ENCODE data around the gene RANBP1.

DNA sequence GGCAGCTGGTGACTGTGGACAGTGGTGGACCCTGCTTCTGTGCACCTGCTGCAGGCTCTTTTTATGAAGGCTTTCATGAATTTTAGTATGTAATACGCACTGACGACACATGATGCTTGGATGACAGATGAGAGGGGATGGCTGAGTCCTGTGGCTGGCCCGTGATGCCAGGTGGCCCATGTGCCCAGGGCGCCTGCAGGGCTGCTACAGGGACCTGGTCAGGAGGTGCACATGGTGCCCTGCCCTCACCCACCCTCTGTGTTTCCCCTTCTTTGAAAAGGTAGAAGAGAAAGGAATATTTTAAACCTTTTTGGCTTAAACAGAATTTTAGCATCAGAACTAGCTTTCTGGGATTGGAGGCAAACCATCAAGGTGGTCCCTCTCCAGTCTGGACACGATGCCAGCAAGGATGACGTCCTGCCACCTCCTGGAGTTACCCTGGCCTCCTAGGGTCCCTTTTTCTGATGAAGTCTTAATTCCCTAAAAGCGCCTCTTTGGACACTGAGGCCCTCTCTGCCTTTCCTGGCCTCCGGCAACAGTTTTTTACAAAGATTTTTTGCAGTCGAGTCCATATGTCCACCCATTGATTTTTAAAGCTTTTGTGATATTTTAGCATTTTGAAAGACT, 5.4 kb upstream of the RANBP1 start:
- TF ChIP-seq, protein P1, sequence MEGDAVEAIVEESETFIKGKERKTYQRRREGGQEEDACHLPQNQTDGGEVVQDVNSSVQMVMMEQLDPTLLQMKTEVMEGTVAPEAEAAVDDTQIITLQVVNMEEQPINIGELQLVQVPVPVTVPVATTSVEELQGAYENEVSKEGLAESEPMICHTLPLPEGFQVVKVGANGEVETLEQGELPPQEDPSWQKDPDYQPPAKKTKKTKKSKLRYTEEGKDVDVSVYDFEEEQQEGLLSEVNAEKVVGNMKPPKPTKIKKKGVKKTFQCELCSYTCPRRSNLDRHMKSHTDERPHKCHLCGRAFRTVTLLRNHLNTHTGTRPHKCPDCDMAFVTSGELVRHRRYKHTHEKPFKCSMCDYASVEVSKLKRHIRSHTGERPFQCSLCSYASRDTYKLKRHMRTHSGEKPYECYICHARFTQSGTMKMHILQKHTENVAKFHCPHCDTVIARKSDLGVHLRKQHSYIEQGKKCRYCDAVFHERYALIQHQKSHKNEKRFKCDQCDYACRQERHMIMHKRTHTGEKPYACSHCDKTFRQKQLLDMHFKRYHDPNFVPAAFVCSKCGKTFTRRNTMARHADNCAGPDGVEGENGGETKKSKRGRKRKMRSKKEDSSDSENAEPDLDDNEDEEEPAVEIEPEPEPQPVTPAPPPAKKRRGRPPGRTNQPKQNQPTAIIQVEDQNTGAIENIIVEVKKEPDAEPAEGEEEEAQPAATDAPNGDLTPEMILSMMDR (IDR thresholded peaks at IDR 0.05), result no peak
- TF ChIP-seq, protein P2, sequence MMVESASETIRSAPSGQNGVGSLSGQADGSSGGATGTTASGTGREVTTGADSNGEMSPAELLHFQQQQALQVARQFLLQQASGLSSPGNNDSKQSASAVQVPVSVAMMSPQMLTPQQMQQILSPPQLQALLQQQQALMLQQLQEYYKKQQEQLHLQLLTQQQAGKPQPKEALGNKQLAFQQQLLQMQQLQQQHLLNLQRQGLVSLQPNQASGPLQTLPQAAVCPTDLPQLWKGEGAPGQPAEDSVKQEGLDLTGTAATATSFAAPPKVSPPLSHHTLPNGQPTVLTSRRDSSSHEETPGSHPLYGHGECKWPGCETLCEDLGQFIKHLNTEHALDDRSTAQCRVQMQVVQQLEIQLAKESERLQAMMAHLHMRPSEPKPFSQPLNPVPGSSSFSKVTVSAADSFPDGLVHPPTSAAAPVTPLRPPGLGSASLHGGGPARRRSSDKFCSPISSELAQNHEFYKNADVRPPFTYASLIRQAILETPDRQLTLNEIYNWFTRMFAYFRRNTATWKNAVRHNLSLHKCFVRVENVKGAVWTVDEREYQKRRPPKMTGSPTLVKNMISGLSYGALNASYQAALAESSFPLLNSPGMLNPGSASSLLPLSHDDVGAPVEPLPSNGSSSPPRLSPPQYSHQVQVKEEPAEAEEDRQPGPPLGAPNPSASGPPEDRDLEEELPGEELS (CRISPR knock-in tag; IDR thresholded peaks at IDR 0.05), result no peak
- no peak for TF ChIP-seq FOXP1 (CRISPR knock-in tag; IDR thresholded peaks at IDR 0.05; ENCODE audit: borderline replicate concordance)
- TF ChIP-seq, protein P3, sequence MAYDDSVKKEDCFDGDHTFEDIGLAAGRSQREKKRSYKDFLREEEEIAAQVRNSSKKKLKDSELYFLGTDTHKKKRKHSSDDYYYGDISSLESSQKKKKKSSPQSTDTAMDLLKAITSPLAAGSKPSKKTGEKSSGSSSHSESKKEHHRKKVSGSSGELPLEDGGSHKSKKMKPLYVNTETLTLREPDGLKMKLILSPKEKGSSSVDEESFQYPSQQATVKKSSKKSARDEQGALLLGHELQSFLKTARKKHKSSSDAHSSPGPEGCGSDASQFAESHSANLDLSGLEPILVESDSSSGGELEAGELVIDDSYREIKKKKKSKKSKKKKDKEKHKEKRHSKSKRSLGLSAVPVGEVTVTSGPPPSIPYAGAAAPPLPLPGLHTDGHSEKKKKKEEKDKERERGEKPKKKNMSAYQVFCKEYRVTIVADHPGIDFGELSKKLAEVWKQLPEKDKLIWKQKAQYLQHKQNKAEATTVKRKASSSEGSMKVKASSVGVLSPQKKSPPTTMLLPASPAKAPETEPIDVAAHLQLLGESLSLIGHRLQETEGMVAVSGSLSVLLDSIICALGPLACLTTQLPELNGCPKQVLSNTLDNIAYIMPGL (CRISPR knock-in tag; IDR thresholded peaks at IDR 0.05), result no peak
- TF ChIP-seq, protein P4, sequence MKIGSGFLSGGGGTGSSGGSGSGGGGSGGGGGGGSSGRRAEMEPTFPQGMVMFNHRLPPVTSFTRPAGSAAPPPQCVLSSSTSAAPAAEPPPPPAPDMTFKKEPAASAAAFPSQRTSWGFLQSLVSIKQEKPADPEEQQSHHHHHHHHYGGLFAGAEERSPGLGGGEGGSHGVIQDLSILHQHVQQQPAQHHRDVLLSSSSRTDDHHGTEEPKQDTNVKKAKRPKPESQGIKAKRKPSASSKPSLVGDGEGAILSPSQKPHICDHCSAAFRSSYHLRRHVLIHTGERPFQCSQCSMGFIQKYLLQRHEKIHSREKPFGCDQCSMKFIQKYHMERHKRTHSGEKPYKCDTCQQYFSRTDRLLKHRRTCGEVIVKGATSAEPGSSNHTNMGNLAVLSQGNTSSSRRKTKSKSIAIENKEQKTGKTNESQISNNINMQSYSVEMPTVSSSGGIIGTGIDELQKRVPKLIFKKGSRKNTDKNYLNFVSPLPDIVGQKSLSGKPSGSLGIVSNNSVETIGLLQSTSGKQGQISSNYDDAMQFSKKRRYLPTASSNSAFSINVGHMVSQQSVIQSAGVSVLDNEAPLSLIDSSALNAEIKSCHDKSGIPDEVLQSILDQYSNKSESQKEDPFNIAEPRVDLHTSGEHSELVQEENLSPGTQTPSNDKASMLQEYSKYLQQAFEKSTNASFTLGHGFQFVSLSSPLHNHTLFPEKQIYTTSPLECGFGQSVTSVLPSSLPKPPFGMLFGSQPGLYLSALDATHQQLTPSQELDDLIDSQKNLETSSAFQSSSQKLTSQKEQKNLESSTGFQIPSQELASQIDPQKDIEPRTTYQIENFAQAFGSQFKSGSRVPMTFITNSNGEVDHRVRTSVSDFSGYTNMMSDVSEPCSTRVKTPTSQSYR (CRISPR knock-in tag; IDR thresholded peaks at IDR 0.05), result no peak
- TF ChIP-seq, protein P5, sequence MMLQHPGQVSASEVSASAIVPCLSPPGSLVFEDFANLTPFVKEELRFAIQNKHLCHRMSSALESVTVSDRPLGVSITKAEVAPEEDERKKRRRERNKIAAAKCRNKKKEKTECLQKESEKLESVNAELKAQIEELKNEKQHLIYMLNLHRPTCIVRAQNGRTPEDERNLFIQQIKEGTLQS (CRISPR knock-in tag; conservative IDR thresholded peaks at IDR 0.05), result no peak
